Measurements from ENCODE around the gene IGSF6. TPM values are rescaled to one million over a fixed set of nuclear protein-coding genes. Genes with fewer than 3 reads are reported as not detected.

Gene IGSF6
- total and polyA plus RNA-seq, 2 of the 13 experiments (the other 11 are each of a cell fraction or from before 2014, with no cell fraction given): not detected

DNA sequence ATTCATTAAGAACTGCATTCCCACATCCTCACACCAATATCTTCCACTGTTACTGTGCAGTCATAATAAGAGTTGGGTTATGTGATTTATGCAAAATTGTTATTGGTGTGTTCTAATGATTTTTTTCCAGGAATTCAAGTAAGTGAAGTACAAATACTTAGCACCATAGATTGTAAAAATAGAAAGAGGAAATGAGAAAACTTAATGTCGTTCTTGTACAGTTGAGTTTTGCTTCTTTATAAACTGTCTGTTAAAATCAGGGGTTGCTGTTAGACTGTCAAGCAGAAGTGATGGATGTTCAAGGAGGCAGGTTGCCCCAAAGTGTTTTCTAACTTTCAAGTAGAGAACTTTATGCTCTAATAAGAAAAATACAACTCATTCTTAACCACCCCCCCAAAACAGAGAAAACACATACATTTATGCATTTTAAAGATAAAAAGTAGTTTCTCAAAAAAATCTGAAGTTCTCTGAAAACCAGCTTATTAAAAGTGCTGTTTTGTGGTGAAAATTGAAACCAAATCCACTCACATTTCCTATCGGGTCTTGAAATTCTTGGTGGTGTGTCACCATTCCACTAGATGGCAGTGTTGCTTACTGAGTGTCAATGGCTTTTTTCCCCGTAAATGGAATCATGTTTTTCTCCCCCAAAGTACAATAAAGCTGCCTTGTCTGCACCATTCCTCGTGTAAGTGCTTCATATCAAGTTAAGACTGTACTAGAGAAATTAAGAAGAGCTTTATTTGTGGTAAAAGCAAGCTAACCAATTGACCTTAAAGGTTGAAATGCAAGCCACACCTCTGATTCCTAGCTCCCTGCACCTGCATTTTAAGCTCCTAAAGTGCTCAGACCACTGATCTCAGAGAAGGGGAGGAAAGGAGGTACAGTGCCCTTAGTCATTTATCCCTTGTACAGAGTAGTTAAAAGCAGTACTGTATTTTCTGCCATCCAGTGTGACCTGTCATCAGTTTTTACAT is 4.7 kb upstream of the IGSF6 start:
- H3K36me3 ChIP-seq (replicated peaks in 1 of 2; ENCODE audit: control insufficient read depth in 1 of 2, insufficient read depth in 2 of 2, low read length in 2 of 2): peaks cover 9 to 29% of the 10 kb centered on the region in 2 experiments
- no peaks in the 10 kb centered on the region for H4K20me1 ChIP-seq (ENCODE audit: insufficient read depth, low read length)
- ATAC-seq: peak; percentile 49
- in situ Hi-C loops (cut with HindIII; ENCODE audit: extremely low pct_ligation_motif_present, low pct_unique_long_range_greater_than_20kb) (loop anchor here (5.0 kb wide), 1 partner anchor 50 kb away; no protein-coding TSS in a partner anchor), intact Hi-C loops (cut with micrococcal nuclease; ENCODE audit: unreplicated experiment) (loop anchor here (1.0 kb wide), 1 partner anchor 51 kb away; no protein-coding TSS in a partner anchor)
- 26% methylated on average over 4 of the region's 4 CpGs for WGBS (ENCODE audit: low lambda C conversion rate)
- no peak overlapping the region for H3K4me2 ChIP-seq (ENCODE audit: low read depth, low read length)
- H3K4me3 ChIP-seq (replicated peaks in 1 of 3; ENCODE audit: insufficient read depth in 1 of 3, low read depth in 2 of 3, low read length in 3 of 3): no peak overlapping the region
- peak; percentile 81 for FAIRE-seq
- BruUV-seq (replicated peaks): no TSS peak
- CTCF ChIA-PET (ENCODE audit: low intra/inter-chr PET ratio, low total read pairs): interaction anchor here (1.4 to 3.6 kb wide), 3 partner anchors 51 to 145 kb away, joined by 6 to 54 read pairs (median 6); no protein-coding TSS in a partner anchor
- no peak overlapping the region for H2AFZ ChIP-seq (ENCODE audit: low read length)
- no peaks in the 10 kb centered on the region for H3K4me1 ChIP-seq (ENCODE audit: insufficient read depth, low read length)
- no peak overlapping the region for H3K27ac ChIP-seq (ENCODE audit: extremely low read length, insufficient read depth, low read length)
- no peak overlapping the region for H3K9ac ChIP-seq (ENCODE audit: insufficient read depth, low read depth, low read length)
- no peaks in the 10 kb centered on the region for H3K27me3 ChIP-seq (ENCODE audit: control insufficient read depth in 1 of 2, insufficient read depth in 2 of 2, low read length in 2 of 2)
- DNase-seq (ENCODE audit: low spot score): peak; percentile 75
- no peaks in the 10 kb centered on the region for H3K9me3 ChIP-seq (ENCODE audit: low read length)
- no peaks in the 10 kb centered on the region for H3K79me2 ChIP-seq (ENCODE audit: insufficient read depth, low read length)
- POLR2A ChIA-PET: no interaction called here
- TF ChIP-seq PAF1 (CRISPR knock-in tag; IDR thresholded peaks at IDR 0.05) (no peak), MED1 (CRISPR knock-in tag; IDR thresholded peaks at IDR 0.05) (peak; percentile 32; the same call in 1 of the 2 replicates), JARID2 (CRISPR knock-in tag; IDR thresholded peaks at IDR 0.05; ENCODE audit: insufficient replicate concordance) (no peak), ZFP36L2 (CRISPR knock-in tag; IDR thresholded peaks at IDR 0.05) (no peak), ZNF24 (IDR thresholded peaks at IDR 0.05) (no peak), NFIC (IDR thresholded peaks at IDR 0.05; ENCODE audit: low read length) (no peak), HOXA9 (CRISPR knock-in tag; IDR thresholded peaks at IDR 0.05; ENCODE audit: borderline replicate concordance) (no peak), ARNTL (CRISPR knock-in tag; IDR thresholded peaks at IDR 0.05) (no peak)
- TF ChIP-seq, protein P1, sequence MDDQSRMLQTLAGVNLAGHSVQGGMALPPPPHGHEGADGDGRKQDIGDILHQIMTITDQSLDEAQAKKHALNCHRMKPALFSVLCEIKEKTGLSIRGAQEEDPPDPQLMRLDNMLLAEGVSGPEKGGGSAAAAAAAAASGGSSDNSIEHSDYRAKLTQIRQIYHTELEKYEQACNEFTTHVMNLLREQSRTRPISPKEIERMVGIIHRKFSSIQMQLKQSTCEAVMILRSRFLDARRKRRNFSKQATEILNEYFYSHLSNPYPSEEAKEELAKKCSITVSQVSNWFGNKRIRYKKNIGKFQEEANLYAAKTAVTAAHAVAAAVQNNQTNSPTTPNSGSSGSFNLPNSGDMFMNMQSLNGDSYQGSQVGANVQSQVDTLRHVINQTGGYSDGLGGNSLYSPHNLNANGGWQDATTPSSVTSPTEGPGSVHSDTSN (CRISPR knock-in tag; IDR thresholded peaks at IDR 0.05; ENCODE audit: borderline replicate concordance): no peak
- TF ChIP-seq, protein P2, sequence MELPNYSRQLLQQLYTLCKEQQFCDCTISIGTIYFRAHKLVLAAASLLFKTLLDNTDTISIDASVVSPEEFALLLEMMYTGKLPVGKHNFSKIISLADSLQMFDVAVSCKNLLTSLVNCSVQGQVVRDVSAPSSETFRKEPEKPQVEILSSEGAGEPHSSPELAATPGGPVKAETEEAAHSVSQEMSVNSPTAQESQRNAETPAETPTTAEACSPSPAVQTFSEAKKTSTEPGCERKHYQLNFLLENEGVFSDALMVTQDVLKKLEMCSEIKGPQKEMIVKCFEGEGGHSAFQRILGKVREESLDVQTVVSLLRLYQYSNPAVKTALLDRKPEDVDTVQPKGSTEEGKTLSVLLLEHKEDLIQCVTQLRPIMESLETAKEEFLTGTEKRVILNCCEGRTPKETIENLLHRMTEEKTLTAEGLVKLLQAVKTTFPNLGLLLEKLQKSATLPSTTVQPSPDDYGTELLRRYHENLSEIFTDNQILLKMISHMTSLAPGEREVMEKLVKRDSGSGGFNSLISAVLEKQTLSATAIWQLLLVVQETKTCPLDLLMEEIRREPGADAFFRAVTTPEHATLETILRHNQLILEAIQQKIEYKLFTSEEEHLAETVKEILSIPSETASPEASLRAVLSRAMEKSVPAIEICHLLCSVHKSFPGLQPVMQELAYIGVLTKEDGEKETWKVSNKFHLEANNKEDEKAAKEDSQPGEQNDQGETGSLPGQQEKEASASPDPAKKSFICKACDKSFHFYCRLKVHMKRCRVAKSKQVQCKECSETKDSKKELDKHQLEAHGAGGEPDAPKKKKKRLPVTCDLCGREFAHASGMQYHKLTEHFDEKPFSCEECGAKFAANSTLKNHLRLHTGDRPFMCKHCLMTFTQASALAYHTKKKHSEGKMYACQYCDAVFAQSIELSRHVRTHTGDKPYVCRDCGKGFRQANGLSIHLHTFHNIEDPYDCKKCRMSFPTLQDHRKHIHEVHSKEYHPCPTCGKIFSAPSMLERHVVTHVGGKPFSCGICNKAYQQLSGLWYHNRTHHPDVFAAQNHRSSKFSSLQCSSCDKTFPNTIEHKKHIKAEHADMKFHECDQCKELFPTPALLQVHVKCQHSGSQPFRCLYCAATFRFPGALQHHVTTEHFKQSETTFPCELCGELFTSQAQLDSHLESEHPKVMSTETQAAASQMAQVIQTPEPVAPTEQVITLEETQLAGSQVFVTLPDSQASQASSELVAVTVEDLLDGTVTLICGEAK (IDR thresholded peaks at IDR 0.05): no peak
- TF ChIP-seq, protein P2 (CRISPR knock-in tag; IDR thresholded peaks at IDR 0.05): no peak
- TF ChIP-seq, protein P3, sequence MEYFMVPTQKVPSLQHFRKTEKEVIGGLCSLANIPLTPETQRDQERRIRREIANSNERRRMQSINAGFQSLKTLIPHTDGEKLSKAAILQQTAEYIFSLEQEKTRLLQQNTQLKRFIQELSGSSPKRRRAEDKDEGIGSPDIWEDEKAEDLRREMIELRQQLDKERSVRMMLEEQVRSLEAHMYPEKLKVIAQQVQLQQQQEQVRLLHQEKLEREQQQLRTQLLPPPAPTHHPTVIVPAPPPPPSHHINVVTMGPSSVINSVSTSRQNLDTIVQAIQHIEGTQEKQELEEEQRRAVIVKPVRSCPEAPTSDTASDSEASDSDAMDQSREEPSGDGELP (IDR thresholded peaks at IDR 0.05; ENCODE audit: borderline replicate concordance, low read depth): no peak
